OCI-LY3 (cell line): ENCODE results near the gene ZRANB1.

Experiments
- H2AFZ ChIP-seq: fragments of 200-600, 300-600 bp; shearing (Covaris generic); 2 replicates; pipeline ENCODE4 v1.6.0; 2014; ENCODE audit warnings: antibody characterized with exemption, low read depth, low read length
- H3K27ac ChIP-seq: fragments of 200-600, 300-600 bp; sonication (generic); 2 replicates; pipeline ENCODE4 v1.5.1; 2014; ENCODE audit warnings: mild to moderate bottlenecking, low read length, moderate library complexity, mixed read lengths
- H3K27me3 ChIP-seq: fragments of 200-600, 300-600 bp; sonication (generic); 2 replicates; pipeline ENCODE4 v1.6.1; 2014; ENCODE audit warnings: low read depth, low read length, mixed read lengths
- H3K36me3 ChIP-seq: fragments of 200-600, 300-600 bp; sonication (generic); replicated peaks from 2 replicates; pipeline ENCODE3; 2014; ENCODE audit warnings: low read depth, low read length, mixed read lengths
- H3K4me1 ChIP-seq: fragments of 300-600, 200-600 bp; sonication (generic); 2 replicates; pipeline ENCODE4 v1.6.1; 2014; ENCODE audit warnings: low read length, mixed read lengths
- H3K4me2 ChIP-seq: fragments of 200-600, 300-600 bp; sonication (generic); 2 replicates; pipeline ENCODE4 v1.6.1; 2014; ENCODE audit warnings: low read length, mixed read lengths
- H3K4me3 ChIP-seq: fragments of 300-600, 200-600 bp; sonication (generic); 2 replicates; pipeline ENCODE4 v1.5.1; 2014; ENCODE audit warnings: antibody characterized with exemption, mild to moderate bottlenecking, low read length, moderate library complexity
- H3K79me2 ChIP-seq: fragments of 300-600, 200-600 bp; shearing (Covaris generic); 2 replicates; pipeline ENCODE4 v1.6.1; 2014; ENCODE audit warnings: mild to moderate bottlenecking, low read length, mixed read lengths
- H3K9ac ChIP-seq: fragments of 300-600, 200-600 bp; shearing (Covaris generic); 2 replicates; pipeline ENCODE4 v1.6.0; 2014; ENCODE audit warnings: mild to moderate bottlenecking, low read length, moderate library complexity
- H3K9me3 ChIP-seq: fragments of 200-600, 300-600 bp; shearing (Covaris generic); 2 replicates; pipeline ENCODE4 v1.6.1; 2014; ENCODE audit warnings: low read length, mixed read lengths; ENCODE audit not compliant: insufficient read depth
- H4K20me1 ChIP-seq: fragments of 200-600, 300-600 bp; sonication (generic); 2 replicates; pipeline ENCODE4 v1.6.1; 2016; ENCODE audit warnings: low read length, mixed read lengths; ENCODE audit not compliant: insufficient read depth
- EZH2phosphoT487 ChIP-seq: fragments of 200-600 bp; shearing (Covaris generic); IDR thresholded peaks from 2 replicates; pipeline ENCODE4 v1.6.1; 2018; ENCODE audit warnings: antibody characterized with exemption, mixed run types, low read depth
- TF ChIP-seq, protein P1 (sequence below): fragments of 200-600, 300-600 bp; sonication (generic); IDR thresholded peaks from 2 replicates; pipeline ENCODE4 v1.5.1; 2014; ENCODE audit warnings: antibody characterized with exemption, low read length, low read depth

Gene ZRANB1

DNA sequence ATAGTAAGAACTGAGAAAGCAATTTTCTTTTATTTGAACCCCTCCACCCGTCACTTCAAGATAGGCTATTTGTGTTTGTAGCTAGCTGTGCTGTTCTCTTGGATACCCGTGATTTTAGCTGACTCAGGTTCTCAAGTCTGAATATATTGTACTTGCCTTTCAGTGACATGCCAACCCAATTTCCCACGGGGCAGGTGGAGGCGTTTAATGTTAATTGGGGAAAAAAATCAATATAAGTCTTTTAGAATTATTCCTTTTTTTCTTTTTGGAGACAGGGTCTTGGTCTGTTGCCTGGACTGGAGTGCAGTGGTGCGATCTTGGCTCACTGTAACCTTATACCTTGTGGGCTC, 36.4 kb downstream of the ZRANB1 start:
- Histone ChIP-seq H3K9me3 (no peaks in the 10 kb centered on the region), H3K36me3 (peaks cover 10% of the 10 kb centered on the region), H4K20me1 (peaks cover 12% of the 10 kb centered on the region), H3K79me2 (no peaks in the 10 kb centered on the region), H3K4me2 (no peak overlapping the region), H3K4me1 (no peaks in the 10 kb centered on the region), H2AFZ (no peak overlapping the region), H3K27ac (no peak overlapping the region), H3K9ac (no peak overlapping the region), H3K4me3 (no peak overlapping the region), H3K27me3 (no peaks in the 10 kb centered on the region)
- TF ChIP-seq, protein P1, sequence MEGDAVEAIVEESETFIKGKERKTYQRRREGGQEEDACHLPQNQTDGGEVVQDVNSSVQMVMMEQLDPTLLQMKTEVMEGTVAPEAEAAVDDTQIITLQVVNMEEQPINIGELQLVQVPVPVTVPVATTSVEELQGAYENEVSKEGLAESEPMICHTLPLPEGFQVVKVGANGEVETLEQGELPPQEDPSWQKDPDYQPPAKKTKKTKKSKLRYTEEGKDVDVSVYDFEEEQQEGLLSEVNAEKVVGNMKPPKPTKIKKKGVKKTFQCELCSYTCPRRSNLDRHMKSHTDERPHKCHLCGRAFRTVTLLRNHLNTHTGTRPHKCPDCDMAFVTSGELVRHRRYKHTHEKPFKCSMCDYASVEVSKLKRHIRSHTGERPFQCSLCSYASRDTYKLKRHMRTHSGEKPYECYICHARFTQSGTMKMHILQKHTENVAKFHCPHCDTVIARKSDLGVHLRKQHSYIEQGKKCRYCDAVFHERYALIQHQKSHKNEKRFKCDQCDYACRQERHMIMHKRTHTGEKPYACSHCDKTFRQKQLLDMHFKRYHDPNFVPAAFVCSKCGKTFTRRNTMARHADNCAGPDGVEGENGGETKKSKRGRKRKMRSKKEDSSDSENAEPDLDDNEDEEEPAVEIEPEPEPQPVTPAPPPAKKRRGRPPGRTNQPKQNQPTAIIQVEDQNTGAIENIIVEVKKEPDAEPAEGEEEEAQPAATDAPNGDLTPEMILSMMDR: no peak
- TF ChIP-seq EZH2phosphoT487: no peak

DNA sequence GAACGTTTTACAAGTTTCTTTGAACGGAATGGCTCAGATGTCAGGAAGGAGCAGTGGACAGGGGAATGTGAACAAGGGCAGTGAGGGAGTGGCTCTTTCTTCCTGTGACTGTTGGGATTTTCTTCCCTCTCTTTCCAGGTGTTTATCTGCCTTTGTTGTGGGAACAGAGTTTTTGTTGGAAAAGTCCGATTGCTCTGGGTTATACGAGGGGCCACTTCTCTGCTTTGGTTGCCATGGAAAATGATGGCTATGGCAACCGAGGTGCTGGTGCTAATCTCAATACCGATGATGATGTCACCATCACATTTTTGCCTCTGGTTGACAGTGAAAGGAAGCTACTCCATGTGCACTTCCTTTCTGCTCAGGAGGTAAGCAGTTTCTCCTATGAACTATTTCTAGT, 41.4 kb downstream of the ZRANB1 start:
- Histone ChIP-seq H3K27me3 (no peaks in the 10 kb centered on the region), H2AFZ (no peak overlapping the region), H3K9ac (no peak overlapping the region), H3K36me3 (peaks cover 10% of the 10 kb centered on the region), H3K4me1 (no peaks in the 10 kb centered on the region), H3K4me2 (no peak overlapping the region), H3K79me2 (no peaks in the 10 kb centered on the region), H4K20me1 (peaks cover 14% of the 10 kb centered on the region), H3K27ac (no peak overlapping the region), H3K4me3 (no peak overlapping the region), H3K9me3 (no peaks in the 10 kb centered on the region)
- TF ChIP-seq, protein P1: no peak
- TF ChIP-seq EZH2phosphoT487: no peak

DNA sequence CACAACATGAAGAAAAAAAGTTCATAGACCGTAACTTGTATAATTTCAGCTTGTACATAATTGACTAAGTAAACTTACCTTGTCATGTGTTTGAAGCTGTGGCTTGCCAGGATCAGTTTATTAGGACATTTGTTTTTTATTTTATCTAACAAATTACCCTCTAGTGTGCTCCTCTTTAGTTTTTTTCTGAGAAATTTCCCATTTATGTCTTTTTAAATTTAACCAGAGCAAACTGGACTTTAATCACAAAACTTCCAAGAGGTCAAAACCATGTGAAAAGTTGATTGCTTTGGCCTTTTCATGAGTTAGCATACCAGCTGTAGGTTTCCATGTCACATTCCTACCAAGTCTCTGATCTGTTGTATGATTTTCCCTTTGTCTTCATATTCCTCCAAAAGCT, 42.5 kb downstream of the ZRANB1 start:
- H3K9me3 ChIP-seq: no peaks in the 10 kb centered on the region
- no peak overlapping the region for H3K4me3 ChIP-seq
- H3K27me3 ChIP-seq: no peaks in the 10 kb centered on the region
- no peak for TF ChIP-seq EZH2phosphoT487
- TF ChIP-seq, protein P1: no peak
- 0 out of 2 replicates have a peak, but pooled peaks cover 3% of the 10 kb centered on the region for H3K4me1 ChIP-seq
- H4K20me1 ChIP-seq: peaks cover 13% of the 10 kb centered on the region
- no peak overlapping the region for H3K27ac ChIP-seq
- H3K9ac ChIP-seq: no peak overlapping the region
- no peaks in the 10 kb centered on the region for H3K79me2 ChIP-seq
- H3K36me3 ChIP-seq: peaks cover 10% of the 10 kb centered on the region
- no peak overlapping the region for H2AFZ ChIP-seq
- H3K4me2 ChIP-seq: no peak overlapping the region

DNA sequence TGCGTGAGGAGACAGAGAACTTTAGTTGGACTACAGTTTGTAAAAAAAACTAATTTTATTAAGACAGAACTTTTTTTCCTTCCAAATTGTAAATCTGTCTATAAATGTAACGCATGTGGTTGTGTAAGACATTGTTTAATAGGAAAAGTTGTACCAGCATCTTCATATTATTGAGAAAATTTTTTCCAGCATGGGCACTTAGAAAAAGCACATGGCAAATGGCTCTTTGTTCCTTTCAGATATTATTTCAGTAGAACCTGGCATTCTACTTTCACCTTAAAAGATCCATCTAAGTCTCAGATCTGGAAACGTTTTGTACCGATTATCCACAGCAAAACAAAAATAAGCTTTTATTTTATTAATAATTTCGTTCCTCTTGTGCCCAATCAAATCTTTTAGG, 43.2 kb downstream of the ZRANB1 start:
- Histone ChIP-seq H3K79me2 (no peaks in the 10 kb centered on the region), H3K4me1 (0 out of 2 replicates have a peak, but pooled peaks cover 3% of the 10 kb centered on the region), H3K36me3 (peaks cover 10% of the 10 kb centered on the region), H2AFZ (no peak overlapping the region), H3K27ac (no peak overlapping the region), H3K4me2 (no peak overlapping the region), H4K20me1 (peaks cover 10% of the 10 kb centered on the region), H3K4me3 (no peak overlapping the region), H3K9ac (no peak overlapping the region), H3K9me3 (no peaks in the 10 kb centered on the region), H3K27me3 (no peaks in the 10 kb centered on the region)
- TF ChIP-seq, protein P1: no peak
- TF ChIP-seq EZH2phosphoT487: no peak
